Lung (tissue), 12 donors: Measurements from ENCODE around the gene EFNA3. TPM values are rescaled to one million over a fixed set of nuclear protein-coding genes. Genes with fewer than 3 reads are reported as not detected.

Source experiments
- ATAC-seq: fragments of 200-7000 bp; cut with Tn5 transposase; one replicate; pipeline ENCODE4 v1.9.1; 2020; ENCODE audit warnings: moderate number of reproducible peaks; ENCODE audit not compliant: insufficient read depth, low FRiP score
- DNase-seq, 3 donors: peaks; one replicate each; pipeline ENCODE4 v3.0.0-alpha.2; 2013 to 2017
- H3K27ac ChIP-seq, 2 donors: one replicate each; pipeline ENCODE4 v1.5.1; 2013; ENCODE audit warnings: mild to moderate bottlenecking in 2 of 2, moderate library complexity in 2 of 2, control low read depth in 1 of 2, inconsistent platforms in 1 of 2, low read depth in 1 of 2, low read length in 1 of 2
- H3K27me3 ChIP-seq, 3 donors: one replicate each; pipeline ENCODE4 v1.5.1; 2013; ENCODE audit warnings: low read length in 2 of 3; ENCODE audit not compliant: control insufficient read depth in 3 of 3, insufficient read depth in 3 of 3
- H3K36me3 ChIP-seq, 4 donors: one replicate each; pipeline ENCODE4 v1.5.1; 2013; ENCODE audit warnings: low read length in 4 of 4, mild to moderate bottlenecking in 1 of 4, moderate library complexity in 1 of 4; ENCODE audit not compliant: control insufficient read depth in 4 of 4, insufficient read depth in 4 of 4
- H3K4me1 ChIP-seq, 5 donors: one replicate each; pipeline ENCODE4 v1.5.1; 2013; ENCODE audit warnings: low read length in 5 of 5, mild to moderate bottlenecking in 2 of 5, moderate library complexity in 1 of 5; ENCODE audit not compliant: control insufficient read depth in 5 of 5, insufficient read depth in 5 of 5
- H3K4me3 ChIP-seq: one replicate; pipeline ENCODE4 v1.5.1; 2013; ENCODE audit warnings: mild to moderate bottlenecking, control low read depth, moderate library complexity
- H3K9ac ChIP-seq, 2 donors: one replicate each; pipeline ENCODE4 v1.5.1; 2013; ENCODE audit warnings: low read length in 2 of 2, control low read depth in 1 of 2; ENCODE audit not compliant: insufficient read depth in 1 of 2
- H3K9me3 ChIP-seq, 4 donors: one replicate each; pipeline ENCODE4 v1.5.1; 2013; ENCODE audit warnings: low read length in 3 of 4, mild to moderate bottlenecking in 1 of 4, moderate library complexity in 1 of 4; ENCODE audit not compliant: control insufficient read depth in 4 of 4, insufficient read depth in 3 of 4
- whole genome bisulfite sequencing, 2 donors: extraction: QIAGEN DNeasy Blood & Tissue Kit; methylation state at CpG; one replicate each; pipeline ENCODE4 v1.1.7; 2013; 5-methylcytosine and 5-hydroxymethylcytosine counted together
- polyA plus RNA-seq, 2 donors: library from polyadenylated mRNA; stranded (reverse); fragments of 200-250 nt; gene quantifications; one replicate each; pipeline ENCODE4 v1.2.1, GENCODE V29; 2013
- total RNA-seq, 2 donors: library from RNA; depleted of rRNA in 1 of 2; stranded (reverse); fragments of >200 nt in 1 of 2; gene quantifications; one replicate each; pipeline ENCODE4 v1.2.1, GENCODE V29; 2014 to 2021
- TF ChIP-seq, protein P1 (sequence below): IDR thresholded peaks from 2 replicates; pipeline ENCODE4 v1.5.1; 2012; ENCODE audit warnings: mild to moderate bottlenecking; ENCODE audit errors: control extremely low read depth, extremely low read depth
- donor health status: control.
- donor health status: control.
- donor health status: Bipolar disorder and iron deficiency.
- donor health status: healthy.
- donor health status: DM: yes; HTN: yes; CAD: no.

The EFNA3 gene
- total and polyA plus RNA-seq, 4 donors = 1.1 to 1.9 (median 1.6) TPM

GRCh38 chr1:155040358-155041093 lies 38.1 kb upstream of the EFNA3 start:
- Histone ChIP-seq H3K27me3 (no peaks in the 10 kb centered on the region), H3K4me1 (peaks cover 0 to 8% (median 4%) of the 10 kb centered on the region in 5 donors), H3K27ac (no peak overlapping the region), H3K36me3 (no peaks in the 10 kb centered on the region), H3K9me3 (no peaks in the 10 kb centered on the region), H3K9ac (no peak overlapping the region), H3K4me3 (no peak overlapping the region)
- 91 to 92% methylated on average over 14 of the region's 14 CpGs for WGBS, 2 donors
- DNase-seq (no peak), ATAC-seq (no peak)
- TF ChIP-seq, protein P1, sequence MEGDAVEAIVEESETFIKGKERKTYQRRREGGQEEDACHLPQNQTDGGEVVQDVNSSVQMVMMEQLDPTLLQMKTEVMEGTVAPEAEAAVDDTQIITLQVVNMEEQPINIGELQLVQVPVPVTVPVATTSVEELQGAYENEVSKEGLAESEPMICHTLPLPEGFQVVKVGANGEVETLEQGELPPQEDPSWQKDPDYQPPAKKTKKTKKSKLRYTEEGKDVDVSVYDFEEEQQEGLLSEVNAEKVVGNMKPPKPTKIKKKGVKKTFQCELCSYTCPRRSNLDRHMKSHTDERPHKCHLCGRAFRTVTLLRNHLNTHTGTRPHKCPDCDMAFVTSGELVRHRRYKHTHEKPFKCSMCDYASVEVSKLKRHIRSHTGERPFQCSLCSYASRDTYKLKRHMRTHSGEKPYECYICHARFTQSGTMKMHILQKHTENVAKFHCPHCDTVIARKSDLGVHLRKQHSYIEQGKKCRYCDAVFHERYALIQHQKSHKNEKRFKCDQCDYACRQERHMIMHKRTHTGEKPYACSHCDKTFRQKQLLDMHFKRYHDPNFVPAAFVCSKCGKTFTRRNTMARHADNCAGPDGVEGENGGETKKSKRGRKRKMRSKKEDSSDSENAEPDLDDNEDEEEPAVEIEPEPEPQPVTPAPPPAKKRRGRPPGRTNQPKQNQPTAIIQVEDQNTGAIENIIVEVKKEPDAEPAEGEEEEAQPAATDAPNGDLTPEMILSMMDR = no peak

DNA sequence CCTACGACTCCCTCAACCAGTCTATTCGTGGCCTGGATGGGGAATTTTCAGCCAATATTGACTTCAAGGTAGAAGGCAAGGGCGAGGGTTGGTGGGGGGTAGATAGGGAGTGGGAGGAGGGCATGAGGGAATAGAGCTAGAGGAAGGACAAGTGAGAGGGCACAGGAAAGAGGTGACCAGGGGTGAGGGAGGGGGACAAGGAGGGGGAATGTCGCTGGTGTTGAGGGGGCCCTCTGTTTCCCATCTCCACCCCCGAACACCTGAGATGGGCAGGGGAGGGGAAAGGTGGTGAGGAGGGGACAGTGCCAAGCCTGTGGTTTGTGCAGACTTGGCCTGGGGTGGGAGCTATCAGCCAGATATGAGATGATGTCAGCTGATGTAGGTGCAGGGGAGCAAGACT lies 35.8 kb upstream of the EFNA3 start:
- 83 to 86% methylated on average over 5 of the region's 5 CpGs for WGBS, 2 donors
- peaks cover 0 to 7% (median 4%) of the 10 kb centered on the region in 5 donors for H3K4me1 ChIP-seq
- no peaks in the 10 kb centered on the region for H3K9me3 ChIP-seq
- no peak overlapping the region for H3K27ac ChIP-seq
- H3K9ac ChIP-seq = no peak overlapping the region
- DNase-seq (no peak), ATAC-seq (no peak)
- no peaks in the 10 kb centered on the region for H3K36me3 ChIP-seq
- no peak overlapping the region for H3K4me3 ChIP-seq
- TF ChIP-seq, protein P1 = no peak
- H3K27me3 ChIP-seq = no peaks in the 10 kb centered on the region

GRCh38 chr1:155043301-155043702 lies 35.3 kb upstream of the EFNA3 start:
- H3K9ac ChIP-seq = no peak overlapping the region
- H3K4me1 ChIP-seq = peaks cover 0 to 7% (median 4%) of the 10 kb centered on the region in 5 donors
- H3K27me3 ChIP-seq = no peaks in the 10 kb centered on the region
- TF ChIP-seq, protein P1 = no peak
- no peaks in the 10 kb centered on the region for H3K9me3 ChIP-seq
- no peak overlapping the region for H3K27ac ChIP-seq
- WGBS, 2 donors = 75 to 93% methylated on average over 12 of the region's 12 CpGs
- ATAC-seq (no peak), DNase-seq (no peak)
- H3K36me3 ChIP-seq = no peaks in the 10 kb centered on the region
- no peak overlapping the region for H3K4me3 ChIP-seq
